T-helper 9 cell (primary cell): ENCODE data around the gene SMC2.

Experiments
- DNase-seq: peaks from one replicate; pipeline ENCODE4 v3.0.0-alpha.2; 2020
- total RNA-seq, 2 donors: gene quantifications; one replicate each; lab custom pipeline; 2026; lab: John Stamatoyannopoulos, UW

The SMC2 gene
- total RNA-seq = 13.8 to 56.2 reads per million in 2 donors

DNA sequence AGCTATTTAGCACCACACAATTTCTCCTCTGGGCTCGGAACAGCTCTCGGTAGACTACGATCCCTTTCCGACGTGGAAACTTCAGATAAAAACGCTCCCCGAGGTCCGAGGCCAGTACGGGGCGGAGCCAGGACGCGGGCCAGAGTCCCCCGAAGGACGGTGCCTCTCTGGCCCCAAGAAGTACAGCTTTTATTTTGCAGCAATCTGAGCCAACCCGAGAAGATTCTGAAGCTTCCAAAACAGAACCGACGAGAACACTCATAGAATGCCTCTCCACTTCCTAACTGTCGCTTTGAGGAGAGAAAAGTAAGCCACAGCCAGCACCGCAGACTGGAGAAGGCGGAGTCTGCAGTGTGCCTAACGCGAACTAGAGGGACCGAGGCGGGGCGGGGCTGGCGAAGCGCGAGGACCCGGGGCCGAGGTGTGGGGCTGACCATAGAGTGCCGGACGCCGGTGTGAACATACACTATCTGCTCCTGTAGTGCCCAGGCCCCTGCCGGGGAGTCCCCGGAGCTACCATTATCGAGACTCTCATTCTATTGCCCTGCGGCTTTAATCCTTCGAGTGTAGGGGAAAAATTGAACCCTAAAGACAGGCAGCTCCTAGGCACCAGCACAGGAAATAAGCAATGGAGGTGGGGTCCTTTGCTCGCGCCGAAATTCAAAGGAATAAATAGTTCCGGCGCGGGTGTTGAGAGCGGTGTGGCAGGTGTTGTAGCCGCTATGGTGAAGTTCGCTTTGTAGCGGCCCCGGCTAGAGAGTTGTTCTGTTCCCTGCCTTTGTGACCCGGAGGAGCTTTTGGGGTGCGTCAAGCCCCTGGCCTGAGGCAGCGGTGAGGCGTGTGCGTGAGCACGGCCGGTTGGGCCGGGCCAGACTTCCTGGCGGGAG, at the start of gene SMC2:
Gene SMC2 (plus strand): TSS at position 663 of the 887 bp plus-strand sequence. CDS start 1,076 bp downstream, outside the sequence.
- peak; percentile 87 for DNase-seq

DNA sequence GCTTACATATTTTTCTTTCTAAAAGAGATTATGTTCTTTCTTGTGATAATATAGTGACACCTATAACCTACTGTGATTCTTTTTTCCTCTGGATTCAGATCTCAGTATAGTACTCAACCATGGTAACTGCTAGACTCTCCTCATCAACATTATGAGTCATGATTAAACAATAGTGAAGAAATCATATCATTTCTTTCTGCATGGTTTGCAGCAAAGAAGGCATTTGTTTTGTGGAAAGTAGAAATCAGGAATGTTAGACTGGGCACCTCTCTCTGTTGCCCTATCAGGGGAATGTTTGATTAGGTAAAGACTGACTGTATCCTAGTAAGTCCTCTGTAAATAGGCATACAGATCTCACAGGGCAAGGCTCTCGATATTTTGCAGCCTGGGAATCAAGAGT, 25.6 kb upstream of the SMC2 start:
- no peak for DNase-seq

GRCh38 chr9:104069288-104069687, 24.8 kb upstream of the SMC2 start:
- DNase-seq = no peak

DNA sequence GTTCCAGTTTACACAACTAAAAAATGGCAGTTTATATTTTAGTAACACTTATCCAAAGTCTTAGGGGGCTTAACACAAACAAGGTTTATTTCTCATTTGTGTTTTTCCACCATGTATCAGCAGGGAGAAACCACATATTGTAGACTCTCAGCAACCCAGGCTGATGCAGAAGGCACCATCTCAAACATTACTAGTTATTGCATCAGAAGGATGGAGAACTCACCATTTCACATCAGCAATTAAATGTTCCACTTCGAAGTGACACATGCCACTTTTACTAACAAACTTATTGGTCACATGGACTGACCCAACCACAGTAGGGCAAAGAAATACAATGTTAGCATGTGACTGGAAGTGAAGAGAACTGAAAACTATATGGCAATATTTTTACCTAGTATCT, 22.5 kb upstream of the SMC2 start:
- no peak for DNase-seq

DNA sequence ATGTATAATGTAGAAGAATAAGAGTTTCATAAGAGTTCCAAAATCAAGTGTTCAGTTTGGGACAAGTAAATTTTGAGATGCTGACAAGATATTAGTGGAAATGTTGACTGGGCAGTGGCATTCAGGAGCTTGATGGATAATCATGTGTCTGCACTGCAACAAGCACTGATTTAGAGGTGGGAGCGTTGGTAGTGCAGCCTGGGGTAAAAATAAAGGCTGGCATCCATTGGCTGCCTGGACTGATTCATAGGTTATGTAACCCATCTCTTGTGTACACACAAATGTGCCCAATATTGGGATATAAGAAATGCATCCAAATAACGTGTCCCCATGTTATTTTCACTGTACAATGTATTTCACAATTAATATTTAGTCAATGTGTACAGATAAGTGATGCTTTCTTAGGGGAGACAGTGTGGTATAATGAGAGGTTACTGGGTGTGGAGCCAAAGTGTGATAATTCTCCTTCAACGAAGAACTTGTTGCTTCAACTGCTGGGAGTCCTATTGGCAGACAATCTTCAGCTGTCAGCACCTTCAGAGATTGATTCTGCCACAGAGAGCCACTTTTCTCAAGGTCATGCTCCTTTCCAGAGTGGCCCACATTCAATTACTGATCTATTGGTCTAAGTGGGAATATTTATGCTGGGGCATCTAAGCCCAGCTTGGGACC, 20.9 kb upstream of the SMC2 start:
- DNase-seq = no peak

GRCh38 chr9:104073770-104074133, 20.4 kb upstream of the SMC2 start:
- no peak for DNase-seq

DNA sequence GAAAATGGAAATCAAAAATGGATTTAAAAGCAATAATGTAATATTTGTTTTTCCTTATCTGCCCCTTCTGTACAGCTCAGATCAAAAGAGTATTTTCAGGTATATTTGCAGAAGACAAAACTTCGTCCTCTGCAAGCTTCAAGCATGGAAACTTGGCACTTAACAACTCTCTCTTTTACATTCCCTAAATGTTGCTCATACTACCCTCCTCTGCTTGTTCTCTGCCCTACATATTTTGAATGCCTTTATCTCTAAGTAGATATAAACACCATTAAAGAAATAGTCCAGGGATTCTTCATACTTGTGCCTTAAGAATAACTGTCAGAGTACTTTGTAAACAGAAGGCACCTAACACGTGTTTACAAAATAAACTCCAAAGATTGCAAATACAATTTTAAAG, 19.2 kb upstream of the SMC2 start:
- no peak for DNase-seq

DNA sequence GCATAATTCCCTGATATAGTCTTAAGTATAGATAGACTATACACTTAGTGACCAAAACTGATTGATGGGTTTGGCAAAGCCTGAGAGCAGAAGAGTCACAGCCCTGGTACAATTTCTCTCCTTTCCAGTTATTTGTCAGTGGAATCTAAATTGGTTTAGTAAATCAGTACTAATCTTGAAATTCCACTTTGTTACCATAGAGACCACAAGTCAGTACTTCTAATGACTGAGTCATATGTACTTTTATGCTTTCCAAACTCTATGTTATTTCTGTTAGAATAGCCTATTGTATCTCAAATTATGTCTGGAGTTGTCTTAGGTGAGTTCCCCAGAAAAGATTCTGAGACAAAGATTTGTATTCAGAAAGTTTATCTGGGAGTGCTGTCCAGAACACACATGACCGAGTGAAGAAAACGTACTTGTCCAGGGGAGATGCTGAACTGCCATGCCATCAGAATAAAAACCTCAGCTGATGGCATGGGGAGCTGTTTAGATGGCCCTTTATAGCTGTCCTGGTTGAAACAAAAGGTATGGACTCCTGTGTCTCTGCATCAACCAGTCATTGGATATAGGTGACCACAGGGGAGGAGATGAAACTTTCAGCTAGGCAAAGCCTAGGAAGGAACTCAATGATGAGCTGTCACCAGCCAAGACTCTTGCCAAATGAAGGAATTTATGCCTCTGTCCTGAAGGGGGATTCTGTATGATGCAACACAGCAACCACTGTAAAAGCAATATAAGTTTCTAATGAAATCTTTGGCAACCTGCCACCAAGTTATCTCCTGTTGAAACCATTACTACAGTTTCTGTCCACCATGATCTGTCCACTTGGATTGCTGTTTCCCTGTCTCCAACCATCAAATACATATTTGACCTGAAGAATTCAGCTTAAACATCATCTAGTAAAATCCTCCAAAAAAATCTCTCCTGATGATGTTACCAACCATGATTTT, 18.0 kb upstream of the SMC2 start:
- DNase-seq = no peak

DNA sequence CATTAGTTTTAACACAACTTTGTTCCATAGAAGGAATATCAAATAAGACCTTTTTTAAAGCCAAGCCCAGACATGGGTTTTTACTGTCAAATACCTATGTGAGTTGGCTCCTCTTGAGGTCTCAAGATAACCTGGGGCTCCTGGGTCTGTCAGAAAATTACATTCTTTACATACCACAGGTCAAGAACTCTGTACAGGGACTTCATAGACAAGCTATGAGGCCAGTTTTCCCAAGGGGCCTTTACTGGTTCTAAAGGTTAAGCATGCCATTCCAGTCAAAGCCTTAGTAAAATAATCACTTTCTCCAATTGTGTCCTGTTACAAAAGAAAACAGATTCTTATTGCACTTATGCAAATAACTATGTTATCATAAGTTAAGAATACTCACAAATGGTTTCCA, 15.5 kb upstream of the SMC2 start:
- no peak for DNase-seq

DNA sequence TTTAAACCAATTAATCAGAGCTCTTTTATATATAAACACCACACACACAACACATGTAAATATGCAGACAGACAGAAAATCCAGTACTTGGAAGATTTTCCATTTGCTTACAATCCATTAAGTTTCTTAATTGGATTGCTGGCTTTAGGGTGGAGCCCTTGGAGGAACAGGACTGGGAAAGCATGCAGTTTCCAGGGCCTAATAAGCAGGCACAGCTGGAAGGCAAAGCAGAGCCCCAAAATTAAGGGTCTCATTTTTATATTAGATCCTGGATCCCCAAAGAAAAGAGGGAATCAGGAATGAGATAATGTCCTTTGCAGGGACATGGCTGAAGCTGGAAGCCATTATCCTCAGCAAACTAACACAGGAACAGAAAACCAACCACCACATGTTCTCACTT, 13.1 kb upstream of the SMC2 start:
- DNase-seq = no peak

- DNase-seq = no peak
These were observed 11.9 kb upstream of the SMC2 start for GRCh38 chr9:104082168-104082567.

DNA sequence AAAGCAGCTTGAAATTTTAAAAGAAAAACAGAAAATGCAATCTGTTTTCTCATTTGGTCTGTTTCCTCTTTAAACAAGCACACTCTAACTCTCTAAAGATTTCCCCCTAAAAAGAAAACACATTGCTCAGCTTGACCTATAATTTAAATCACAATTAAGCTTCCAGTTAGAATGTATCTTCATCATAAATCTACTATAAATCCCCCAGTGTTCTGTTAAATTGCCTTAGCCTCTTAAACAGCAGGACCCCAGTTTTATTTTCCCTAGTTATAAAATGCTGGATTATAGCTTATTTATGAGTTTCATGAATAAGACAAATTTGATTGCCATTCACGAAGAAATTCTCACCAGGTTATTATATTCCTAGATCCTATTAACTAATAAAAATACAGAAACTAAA, 8.6 kb upstream of the SMC2 start:
- DNase-seq = no peak

DNA sequence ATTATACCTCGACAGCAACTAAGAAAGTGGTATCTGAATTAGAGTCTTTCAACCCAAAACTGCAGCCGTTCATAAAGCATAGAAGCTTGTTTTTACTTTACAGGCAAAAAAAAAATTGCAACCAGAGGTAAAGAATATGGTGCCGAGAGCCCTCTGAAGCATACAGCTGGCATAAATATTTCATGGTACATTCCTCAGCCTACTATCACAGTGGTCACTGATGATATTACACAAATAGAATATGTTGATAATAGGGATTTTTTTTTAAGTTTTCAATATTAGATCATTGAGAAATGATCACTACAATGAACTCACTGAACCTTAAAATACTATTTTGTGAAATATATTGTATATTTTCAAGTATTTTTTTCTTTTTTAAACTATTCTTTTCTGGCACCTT, 6.2 kb upstream of the SMC2 start:
- DNase-seq = no peak

GRCh38 chr9:104088416-104088815, 5.7 kb upstream of the SMC2 start:
- no peak for DNase-seq

- DNase-seq = no peak
These were observed 3.5 kb upstream of the SMC2 start for GRCh38 chr9:104090578-104090977.

- no peak for DNase-seq
These were observed 3.0 kb upstream of the SMC2 start for GRCh38 chr9:104091116-104091515.

DNA sequence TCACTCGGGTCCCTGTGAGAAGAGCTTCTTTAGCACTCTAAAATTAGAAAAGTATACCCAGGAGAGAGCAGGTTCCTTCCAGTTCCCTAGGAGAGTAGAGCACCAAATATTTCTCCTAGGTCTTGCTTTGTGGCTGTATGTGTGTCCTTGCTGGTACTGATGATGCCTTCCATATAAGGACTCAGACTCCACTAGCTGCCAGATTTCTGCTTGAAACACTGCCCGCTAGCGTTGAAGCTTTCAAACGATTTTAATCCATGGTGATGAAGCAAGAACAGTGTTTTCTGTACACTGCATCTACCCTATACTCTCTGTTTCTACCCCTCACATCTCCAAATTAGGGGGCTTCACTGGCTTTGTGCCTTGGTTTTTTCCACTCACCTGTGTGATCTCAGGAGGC, 2.4 kb upstream of the SMC2 start:
- no peak for DNase-seq

DNA sequence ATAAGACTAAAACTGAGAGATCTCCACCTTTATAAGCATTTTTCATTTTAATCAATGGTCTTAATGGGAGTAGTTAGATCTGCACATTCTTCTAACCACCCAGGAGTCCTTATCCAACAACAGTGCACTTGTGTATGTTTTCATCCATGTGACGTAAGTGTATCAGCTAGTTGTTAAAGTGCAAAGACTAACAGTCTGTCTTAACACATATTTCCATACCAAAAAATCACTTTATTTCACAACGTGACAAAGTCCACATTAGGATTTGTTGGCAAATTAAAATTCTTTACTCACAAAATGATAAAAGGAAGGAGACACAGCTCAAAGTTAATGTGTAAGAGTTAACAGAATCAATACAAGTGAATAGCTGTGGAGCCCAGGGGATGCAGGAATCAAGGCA, 1.9 kb upstream of the SMC2 start:
- DNase-seq = no peak

DNA sequence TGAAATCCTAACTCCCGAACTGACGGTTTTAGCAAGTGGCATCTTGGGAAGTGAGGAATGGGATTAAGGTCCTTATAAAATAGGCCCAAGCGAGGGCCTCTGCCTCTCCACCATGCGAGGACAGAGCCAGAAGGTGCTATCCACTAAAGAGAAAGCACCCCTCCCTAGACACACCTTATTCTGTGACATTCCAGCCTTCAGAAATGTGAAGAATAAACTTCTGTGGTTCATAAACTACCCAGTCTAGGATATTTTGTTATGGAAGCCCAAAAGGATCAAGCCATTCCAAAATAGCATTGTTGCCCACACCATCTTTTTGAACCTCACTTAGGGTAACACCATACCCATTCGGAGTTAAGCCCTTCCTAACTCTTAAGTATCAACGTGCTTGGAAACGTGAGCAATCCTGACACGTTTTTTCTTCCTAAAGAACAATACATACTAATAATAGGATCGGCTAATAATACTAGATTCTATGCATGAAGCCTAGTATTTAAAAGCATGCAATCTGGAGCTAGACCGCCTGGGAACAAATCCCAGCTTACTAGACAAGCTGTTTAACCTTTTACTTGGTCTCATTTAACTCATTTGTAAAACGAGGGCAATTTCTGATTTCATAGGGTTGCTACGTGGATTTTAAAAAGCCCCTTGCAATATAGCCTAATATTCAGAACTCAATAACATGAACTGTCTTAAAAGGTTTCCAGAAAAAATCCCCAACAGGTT, 1.1 kb upstream of the SMC2 start:
- no peak for DNase-seq

- no peak for DNase-seq
These were observed 466 bp downstream of the SMC2 start for GRCh38 chr9:104094534-104095015.

DNA sequence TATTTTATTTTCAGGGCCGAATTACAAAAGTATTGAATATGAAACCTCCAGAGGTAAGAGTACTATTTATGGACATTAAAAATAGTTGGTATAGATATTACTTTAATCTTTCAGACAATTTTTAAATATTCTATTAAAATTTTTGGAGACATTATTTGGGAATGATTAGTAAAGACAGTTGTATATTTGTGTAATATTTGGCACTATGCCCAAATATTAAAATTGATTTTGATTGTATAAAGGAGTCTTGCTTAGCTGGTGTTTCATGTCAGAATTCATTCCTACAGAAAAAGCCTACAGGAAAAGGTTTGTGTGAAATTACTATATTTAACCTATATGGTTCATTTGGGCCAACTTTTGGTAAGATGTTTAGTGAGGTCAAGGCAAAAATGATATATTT, 5.5 kb downstream of the SMC2 start:
- no peak for DNase-seq

DNA sequence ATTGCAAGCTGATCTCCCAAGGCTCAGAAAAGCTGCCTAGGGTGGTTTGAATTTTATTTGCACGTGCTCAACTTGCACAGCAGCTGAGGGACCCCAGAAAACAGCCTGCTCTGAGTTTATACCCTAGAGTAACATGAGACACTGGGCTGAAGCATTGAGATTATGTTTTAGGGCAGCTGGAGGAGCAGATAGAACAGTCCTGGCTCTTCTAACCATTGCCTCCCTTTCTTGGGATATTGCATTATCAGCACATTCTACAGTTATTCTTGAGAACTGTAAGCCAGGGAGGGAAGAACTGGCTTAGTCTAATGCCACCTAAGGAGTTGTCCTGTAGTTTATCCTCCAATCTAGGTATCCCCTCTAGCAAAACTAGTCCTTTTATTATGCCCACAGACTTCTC, 10.3 kb downstream of the SMC2 start:
- no peak for DNase-seq
